Lung (tissue), 12 donors: ENCODE data around the gene IL4. TPM values are rescaled to one million over a fixed set of nuclear protein-coding genes. Genes with fewer than 3 reads are reported as not detected.
"Not testable (repeated sequence)": the region's sequence is repeated elsewhere in the genome, so short reads cannot be mapped to it uniquely, and the experiment has no call there.

Experiments used
- ATAC-seq: fragments of 200-7000 bp; cut with Tn5 transposase; one replicate; pipeline ENCODE4 v1.9.1; 2020; ENCODE audit warnings: moderate number of reproducible peaks; ENCODE audit not compliant: insufficient read depth, low FRiP score
- DNase-seq, 3 donors: peaks; one replicate each; pipeline ENCODE4 v3.0.0-alpha.2; 2013 to 2017
- H3K27ac ChIP-seq, 2 donors: one replicate each; pipeline ENCODE4 v1.5.1; 2013; ENCODE audit warnings: mild to moderate bottlenecking in 2 of 2, moderate library complexity in 2 of 2, control low read depth in 1 of 2, inconsistent platforms in 1 of 2, low read depth in 1 of 2, low read length in 1 of 2
- H3K27me3 ChIP-seq, 3 donors: one replicate each; pipeline ENCODE4 v1.5.1; 2013; ENCODE audit warnings: low read length in 2 of 3; ENCODE audit not compliant: control insufficient read depth in 3 of 3, insufficient read depth in 3 of 3
- H3K36me3 ChIP-seq, 4 donors: one replicate each; pipeline ENCODE4 v1.5.1; 2013; ENCODE audit warnings: low read length in 4 of 4, mild to moderate bottlenecking in 1 of 4, moderate library complexity in 1 of 4; ENCODE audit not compliant: control insufficient read depth in 4 of 4, insufficient read depth in 4 of 4
- H3K4me1 ChIP-seq, 5 donors: one replicate each; pipeline ENCODE4 v1.5.1; 2013; ENCODE audit warnings: low read length in 5 of 5, mild to moderate bottlenecking in 2 of 5, moderate library complexity in 1 of 5; ENCODE audit not compliant: control insufficient read depth in 5 of 5, insufficient read depth in 5 of 5
- H3K4me3 ChIP-seq: one replicate; pipeline ENCODE4 v1.5.1; 2013; ENCODE audit warnings: mild to moderate bottlenecking, control low read depth, moderate library complexity
- H3K9ac ChIP-seq, 2 donors: one replicate each; pipeline ENCODE4 v1.5.1; 2013; ENCODE audit warnings: low read length in 2 of 2, control low read depth in 1 of 2; ENCODE audit not compliant: insufficient read depth in 1 of 2
- H3K9me3 ChIP-seq, 4 donors: one replicate each; pipeline ENCODE4 v1.5.1; 2013; ENCODE audit warnings: low read length in 3 of 4, mild to moderate bottlenecking in 1 of 4, moderate library complexity in 1 of 4; ENCODE audit not compliant: control insufficient read depth in 4 of 4, insufficient read depth in 3 of 4
- WGBS, 2 donors: extraction: QIAGEN DNeasy Blood & Tissue Kit; methylation state at CpG; one replicate each; pipeline ENCODE4 v1.1.7; 2013; 5-methylcytosine and 5-hydroxymethylcytosine counted together
- polyA plus RNA-seq, 2 donors: library from polyadenylated mRNA; stranded (reverse); fragments of 200-250 nt; gene quantifications; one replicate each; pipeline ENCODE4 v1.2.1, GENCODE V29; 2013
- total RNA-seq, 2 donors: library from RNA; depleted of rRNA in 1 of 2; stranded (reverse); fragments of >200 nt in 1 of 2; gene quantifications; one replicate each; pipeline ENCODE4 v1.2.1, GENCODE V29; 2014 to 2021
- TF ChIP-seq, protein P1 (sequence below): IDR thresholded peaks from 2 replicates; pipeline ENCODE4 v1.5.1; 2012; ENCODE audit warnings: mild to moderate bottlenecking; ENCODE audit errors: control extremely low read depth, extremely low read depth
- donor health status: control.
- donor health status: control.
- donor health status: Bipolar disorder and iron deficiency.
- donor health status: healthy.
- donor health status: DM: yes; HTN: yes; CAD: no.

IL4 gene
- total and polyA plus RNA-seq, 4 donors = not detected

DNA sequence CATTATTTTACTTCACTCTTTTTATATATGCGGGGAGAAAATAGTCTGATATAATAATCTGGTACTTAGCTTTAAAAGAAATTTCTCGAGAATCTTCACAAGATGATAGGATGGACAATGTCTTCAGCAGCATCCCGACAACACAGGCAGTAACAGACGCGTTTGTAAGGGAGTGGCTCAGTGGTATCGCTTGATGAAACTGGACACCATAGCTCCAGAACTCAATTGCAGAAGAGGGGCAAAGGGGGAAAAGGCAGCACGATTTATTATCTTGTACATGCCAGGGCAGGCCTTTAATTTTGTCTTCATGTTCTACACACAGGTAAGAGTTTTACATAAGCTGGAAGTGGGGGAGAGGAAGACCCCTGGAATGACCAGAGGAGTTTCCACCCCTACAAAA, 15.7 kb downstream of the IL4 start:
- no peak for DNase-seq
- peaks cover 0 to 3% (median 0%) of the 10 kb centered on the region in 4 donors for H3K36me3 ChIP-seq

DNA sequence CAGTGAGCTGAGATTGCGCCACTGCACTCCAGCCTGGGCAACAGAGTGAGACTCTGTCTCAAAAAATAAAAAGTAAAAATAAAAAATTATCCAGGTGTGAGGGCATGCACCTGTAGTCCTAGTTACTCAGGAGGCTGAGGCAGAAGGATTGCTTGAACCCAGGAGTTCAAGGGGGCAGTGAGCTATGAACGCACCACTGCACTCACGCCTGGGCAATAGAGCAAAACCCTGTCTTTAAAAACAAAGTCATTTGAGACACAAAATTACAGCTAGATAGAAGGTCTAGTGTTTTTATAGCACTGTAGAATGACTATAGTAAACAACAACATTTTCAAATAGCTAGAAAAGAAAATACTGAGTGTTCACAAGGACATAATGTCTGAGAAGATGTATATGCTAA, 16.4 kb downstream of the IL4 start:
- DNase-seq = no peak
- H3K27ac ChIP-seq = no peak overlapping the region
- H3K4me1 ChIP-seq = no peaks in the 10 kb centered on the region
- no peaks in the 10 kb centered on the region for H3K27me3 ChIP-seq
- no peaks in the 10 kb centered on the region for H3K9me3 ChIP-seq
- no peak overlapping the region for H3K4me3 ChIP-seq
- TF ChIP-seq, protein P1, sequence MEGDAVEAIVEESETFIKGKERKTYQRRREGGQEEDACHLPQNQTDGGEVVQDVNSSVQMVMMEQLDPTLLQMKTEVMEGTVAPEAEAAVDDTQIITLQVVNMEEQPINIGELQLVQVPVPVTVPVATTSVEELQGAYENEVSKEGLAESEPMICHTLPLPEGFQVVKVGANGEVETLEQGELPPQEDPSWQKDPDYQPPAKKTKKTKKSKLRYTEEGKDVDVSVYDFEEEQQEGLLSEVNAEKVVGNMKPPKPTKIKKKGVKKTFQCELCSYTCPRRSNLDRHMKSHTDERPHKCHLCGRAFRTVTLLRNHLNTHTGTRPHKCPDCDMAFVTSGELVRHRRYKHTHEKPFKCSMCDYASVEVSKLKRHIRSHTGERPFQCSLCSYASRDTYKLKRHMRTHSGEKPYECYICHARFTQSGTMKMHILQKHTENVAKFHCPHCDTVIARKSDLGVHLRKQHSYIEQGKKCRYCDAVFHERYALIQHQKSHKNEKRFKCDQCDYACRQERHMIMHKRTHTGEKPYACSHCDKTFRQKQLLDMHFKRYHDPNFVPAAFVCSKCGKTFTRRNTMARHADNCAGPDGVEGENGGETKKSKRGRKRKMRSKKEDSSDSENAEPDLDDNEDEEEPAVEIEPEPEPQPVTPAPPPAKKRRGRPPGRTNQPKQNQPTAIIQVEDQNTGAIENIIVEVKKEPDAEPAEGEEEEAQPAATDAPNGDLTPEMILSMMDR = no peak
- WGBS, 2 donors = 96 to 99% methylated on average over 3 of the region's 3 CpGs
- H3K9ac ChIP-seq = no peak overlapping the region
- H3K36me3 ChIP-seq = peaks cover 0 to 3% (median 0%) of the 10 kb centered on the region in 4 donors
- ATAC-seq = no peak

More for the DNA sequence above, 15.7 kb downstream of the IL4 start:
- WGBS, 2 donors = 89 to 90% methylated on average over 7 of the region's 7 CpGs
- no peak for ATAC-seq
- Histone ChIP-seq H3K9ac (no peak overlapping the region), H3K27ac (no peak overlapping the region), H3K4me3 (no peak overlapping the region), H3K4me1 (no peaks in the 10 kb centered on the region), H3K9me3 (no peaks in the 10 kb centered on the region), H3K27me3 (no peaks in the 10 kb centered on the region)
- TF ChIP-seq, protein P1 = no peak

DNA sequence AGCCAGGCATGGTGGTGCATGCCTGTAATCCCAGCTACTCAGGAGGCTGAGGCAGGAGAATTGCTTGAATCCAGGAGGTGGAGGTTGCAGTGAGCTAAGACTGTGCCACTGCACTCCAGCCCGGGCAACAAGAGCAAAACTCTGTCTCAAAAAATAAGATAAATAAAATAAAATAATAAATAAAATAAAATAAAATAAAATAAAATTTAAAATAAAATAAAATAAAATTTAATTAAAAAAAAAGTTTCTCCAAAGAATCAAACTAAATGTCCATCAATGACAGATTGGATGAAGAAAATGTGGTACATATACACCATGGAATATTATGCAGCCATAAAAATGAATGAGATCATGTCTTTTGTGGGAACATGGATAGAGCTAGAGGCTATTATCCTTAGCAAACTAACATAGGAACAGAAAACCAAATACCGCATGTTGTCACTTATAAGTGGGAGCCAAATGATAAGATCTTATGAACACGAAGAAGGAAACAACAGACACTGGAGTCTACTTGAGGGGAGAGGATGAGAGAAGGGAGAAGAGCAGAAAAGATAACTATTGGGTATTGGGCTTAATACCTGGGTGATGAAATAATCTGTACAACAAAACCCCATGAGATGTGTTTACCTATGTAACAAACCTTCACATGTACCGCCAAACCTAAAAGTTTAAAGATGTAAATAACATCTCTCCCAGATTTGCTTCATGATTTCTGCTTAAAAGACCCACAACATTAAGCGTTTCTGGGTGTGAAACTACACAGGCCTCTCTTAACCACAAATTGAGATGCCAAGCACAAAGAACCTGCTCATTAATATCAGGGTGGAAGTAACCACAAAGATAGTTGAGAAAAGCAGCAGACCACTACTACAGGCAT, 18.2 kb downstream of the IL4 start:
- not testable (repeated sequence) for H3K27ac ChIP-seq, H3K27me3 ChIP-seq, H3K9ac ChIP-seq, H3K36me3 ChIP-seq, H3K9me3 ChIP-seq, DNase-seq, H3K4me1 ChIP-seq, H3K4me3 ChIP-seq, ATAC-seq
- WGBS, 2 donors = 72 to 92% methylated on average over 5 of the region's 5 CpGs

DNA sequence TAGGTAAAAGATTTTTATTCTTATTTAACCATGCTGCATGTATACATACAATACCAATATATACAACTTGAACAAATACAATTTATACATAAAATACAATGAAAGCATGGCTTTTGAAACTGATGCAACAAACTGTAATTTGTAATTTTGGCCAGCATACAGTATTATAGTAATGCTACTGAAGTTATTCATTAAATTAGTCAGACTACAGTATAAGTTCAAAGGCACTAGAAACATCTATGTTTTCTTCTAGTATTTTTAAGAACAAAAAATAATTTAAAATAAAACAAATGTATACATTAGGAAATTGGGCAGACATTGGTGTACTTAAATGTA, 18.8 kb downstream of the IL4 start:
- Histone ChIP-seq H3K27me3 (no peaks in the 10 kb centered on the region), H3K9me3 (no peaks in the 10 kb centered on the region), H3K27ac (no peak overlapping the region), H3K4me3 (no peak overlapping the region), H3K36me3 (peaks cover 0 to 3% (median 0%) of the 10 kb centered on the region in 4 donors), H3K9ac (no peak overlapping the region), H3K4me1 (no peaks in the 10 kb centered on the region)
- TF ChIP-seq, protein P1 = no peak
- DNase-seq (no peak), ATAC-seq (no peak)
